ENCODE data around the gene SOWAHA.
"Not testable (repeated sequence)": the region's sequence is repeated elsewhere in the genome, so short reads cannot be mapped to it uniquely, and the experiment has no call there.

SOWAHA gene

DNA sequence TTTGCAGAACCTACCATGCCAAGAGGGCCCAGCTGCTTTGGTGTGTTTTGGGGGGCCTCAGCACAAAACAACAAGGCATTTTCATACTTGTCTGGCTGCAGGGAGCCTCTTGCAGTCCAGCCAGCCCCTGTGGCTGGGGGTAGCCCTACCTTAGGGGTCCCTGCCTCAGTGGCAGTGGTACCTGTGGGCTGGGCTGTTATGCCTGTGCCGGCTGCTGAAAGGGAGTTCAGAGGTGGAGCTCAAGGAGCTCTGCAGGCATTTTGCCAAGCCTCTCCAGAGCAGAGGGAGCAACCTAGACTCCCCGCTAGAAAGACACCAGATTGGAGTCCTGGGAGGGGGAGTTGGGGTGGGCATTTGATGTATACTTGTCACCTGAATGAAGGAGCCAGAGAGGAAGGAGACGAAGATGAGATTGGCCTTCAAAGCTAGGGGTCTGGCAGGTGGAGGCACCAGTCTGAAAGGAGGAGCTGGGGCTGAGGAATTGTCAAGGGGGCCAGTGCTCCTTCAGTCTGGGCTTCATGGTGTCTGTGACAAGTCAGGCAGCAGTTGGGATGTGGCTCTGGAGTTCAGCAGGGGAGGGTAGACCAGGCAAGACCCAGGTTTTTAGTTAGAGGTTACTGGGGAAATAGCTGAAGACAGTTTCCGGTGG lies 15.9 kb downstream of the SOWAHA start:
- DNase-seq, result no peak

DNA sequence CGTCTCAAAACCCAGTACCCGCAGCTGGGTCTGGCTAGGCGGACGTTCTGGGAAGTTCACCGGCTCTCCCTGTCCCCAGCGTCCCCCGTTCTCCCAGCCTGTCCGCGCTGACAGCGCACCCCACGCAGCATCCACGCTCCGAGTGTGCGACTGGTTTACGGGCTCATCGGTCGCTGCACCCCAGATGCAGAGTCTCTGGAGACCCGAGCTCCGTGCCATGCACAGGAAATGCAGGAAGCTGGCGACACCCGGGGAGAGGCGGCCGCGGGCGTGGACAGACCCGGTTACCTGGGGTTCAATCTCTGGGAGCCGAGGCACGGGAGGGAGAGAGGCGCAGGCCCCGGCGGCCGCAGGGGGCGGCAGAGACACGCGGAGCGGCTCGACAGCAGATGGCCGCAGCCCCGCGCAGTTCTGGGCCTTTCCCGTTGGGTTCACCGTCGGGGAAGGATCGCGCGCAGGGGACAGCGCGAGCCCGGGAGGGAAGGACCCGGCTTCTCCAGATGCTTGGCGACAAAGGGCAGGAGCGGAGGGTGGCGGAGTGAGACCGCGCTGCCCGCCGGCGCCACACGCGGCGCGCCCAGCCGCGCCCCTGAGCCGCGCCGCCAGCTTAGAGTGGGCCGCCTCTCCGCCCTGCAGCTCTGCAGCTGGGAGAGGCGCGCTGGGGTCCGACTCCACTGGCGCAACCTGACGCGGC lies 16.8 kb downstream of the SOWAHA start:
- DNase-seq, result peak; percentile 30

DNA sequence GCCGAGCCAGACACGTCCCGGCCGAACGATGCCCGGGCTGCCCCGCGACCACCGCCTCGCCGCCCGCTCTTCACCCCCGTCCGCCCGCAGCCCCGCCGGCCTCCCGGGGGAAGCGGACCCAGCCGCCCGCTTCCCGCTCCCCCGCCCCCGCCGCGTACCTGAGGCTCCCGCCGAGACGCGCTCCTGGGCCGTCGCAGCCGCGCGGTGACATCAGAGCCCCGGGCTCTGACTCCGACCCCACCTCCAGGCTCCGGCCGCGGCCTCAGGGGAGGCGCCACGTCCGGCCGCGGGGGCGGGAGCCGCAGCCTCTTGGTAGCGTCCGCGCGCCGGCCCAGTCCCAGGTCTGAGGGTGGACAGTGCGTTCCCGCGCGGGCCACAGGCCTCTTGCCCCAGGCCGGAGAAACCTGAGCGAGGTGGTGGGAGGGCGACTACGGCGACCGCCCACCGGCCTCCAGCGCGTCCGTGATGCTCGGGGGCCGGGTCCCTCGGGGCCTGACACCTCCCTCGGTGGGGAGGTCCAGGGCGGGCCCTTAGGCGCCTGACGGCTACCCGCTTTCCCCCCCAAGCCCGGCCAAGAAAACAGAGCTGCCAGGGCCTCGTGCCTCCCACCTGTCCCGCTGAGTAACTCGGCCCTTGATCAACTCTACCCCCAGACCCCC lies 17.5 kb downstream of the SOWAHA start, which contains the start of gene SHROOM1:
SHROOM1 (minus strand) TSS at position 212 of the 659 bp plus-strand sequence. CDS start 4,507 bp downstream, outside the sequence.
- DNase-seq, result no peak

DNA sequence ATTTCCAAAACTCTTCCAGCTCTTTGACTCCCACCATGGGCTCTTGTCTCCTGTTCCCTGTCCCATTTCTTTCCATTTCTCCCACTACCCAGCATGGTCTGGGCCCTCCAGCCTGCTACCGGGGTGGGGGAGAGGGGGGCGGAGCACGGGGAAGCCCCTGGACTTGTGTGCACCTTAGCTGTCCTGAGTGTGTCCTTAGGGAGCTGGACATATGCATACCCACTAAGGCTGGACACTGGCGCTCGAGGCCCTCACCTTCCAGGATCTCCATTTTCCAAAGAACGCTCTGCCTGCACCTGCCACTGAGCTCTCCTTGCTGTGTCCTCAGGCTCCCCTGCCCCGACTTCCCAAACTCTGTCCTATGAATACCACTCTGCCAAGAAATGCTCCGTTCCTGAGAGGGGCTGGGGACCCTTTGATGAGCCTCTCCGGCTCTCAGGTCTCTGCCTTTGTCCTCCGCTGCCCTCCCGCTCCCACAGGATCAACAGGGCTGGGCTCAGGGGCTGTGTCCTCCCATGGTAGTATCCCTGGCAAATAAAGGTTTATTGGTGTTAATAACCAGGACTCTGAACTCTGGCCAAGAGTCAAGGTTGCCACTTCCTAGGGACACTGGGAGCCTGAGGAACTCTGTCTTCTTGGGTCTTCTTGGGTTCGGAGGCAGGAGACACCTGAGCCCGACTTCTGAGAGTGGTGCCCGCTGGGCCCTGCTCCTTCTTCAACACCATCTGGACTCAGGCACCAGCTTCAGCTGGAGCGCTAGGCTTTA lies 18.2 kb downstream of the SOWAHA start:
- DNase-seq, result no peak

DNA sequence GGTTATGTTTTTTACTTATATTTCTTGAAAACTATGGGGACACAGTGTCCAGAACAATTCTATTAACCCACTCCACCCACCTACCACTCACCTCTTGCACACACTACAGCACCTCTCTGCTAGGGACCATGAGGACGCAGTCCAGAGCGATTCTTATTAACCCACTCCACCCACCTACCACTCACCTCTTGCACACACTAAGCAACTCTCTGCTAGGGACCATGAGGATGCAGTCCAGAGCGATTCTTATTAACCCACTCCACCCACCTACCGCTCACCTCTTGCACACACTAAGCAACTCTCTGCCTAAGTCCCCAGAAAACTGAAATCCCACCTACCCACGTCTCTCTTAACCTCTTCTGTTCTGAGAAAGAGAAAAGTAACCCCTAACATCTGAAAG lies 19.5 kb downstream of the SOWAHA start:
- DNase-seq, result no peak

DNA sequence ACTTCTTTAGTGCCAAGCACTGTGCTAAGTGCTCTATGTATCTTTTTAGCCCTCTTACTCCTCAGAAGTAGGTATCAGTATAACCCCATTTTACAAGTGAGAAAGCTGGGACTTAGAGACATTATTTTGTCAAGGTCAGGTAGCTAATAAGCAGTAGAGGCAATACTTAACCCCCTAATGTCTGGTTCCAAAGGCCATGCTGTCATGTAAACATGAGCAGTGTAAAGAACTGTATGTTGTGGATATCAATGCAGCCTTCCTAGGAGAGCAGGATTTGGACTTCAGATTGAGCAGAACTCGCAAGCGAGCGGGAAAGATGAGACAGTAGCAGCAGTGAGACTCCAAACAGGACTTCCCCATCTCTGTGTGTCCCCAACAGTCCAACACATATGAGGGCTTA lies 21.0 kb downstream of the SOWAHA start:
- no peak for DNase-seq

DNA sequence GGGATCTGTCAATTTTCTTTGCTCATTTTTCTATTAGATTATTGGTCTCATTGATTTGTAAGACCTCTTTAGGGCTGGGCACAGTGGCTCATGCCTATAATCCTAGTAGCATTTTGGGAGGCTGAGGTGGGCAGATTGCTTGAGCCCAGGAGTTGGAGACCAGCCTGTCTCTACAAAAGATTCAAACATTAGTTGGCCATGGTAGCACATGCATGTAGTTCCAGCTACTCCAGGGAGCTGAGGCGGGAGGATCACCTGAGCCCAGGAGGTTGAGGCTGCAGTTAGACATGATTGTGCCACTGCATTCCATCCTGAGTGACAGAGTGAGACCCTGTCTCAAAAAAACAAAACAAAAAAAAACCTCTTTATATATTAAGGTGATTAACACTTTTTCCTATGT lies 23.8 kb downstream of the SOWAHA start:
- no peak for DNase-seq

DNA sequence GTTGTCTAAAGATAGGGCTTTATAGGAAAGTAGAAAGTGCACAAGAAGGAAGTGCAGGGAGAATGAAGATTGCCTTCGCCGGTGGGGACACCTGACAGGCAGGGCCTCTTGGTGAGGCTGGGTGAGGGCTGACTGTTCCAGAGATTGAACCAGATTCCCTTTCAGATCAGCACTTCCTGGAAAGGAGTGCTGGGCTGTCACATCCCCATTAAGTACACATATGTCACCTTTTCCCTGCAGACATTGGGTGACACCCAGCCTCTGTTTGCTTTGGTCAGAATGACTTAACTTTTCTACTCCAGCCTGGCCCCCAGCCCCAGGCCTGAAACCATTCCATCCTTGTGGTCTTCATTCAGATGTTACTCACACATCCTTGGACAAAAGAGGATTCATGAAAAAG lies 24.8 kb downstream of the SOWAHA start:
- no peak for DNase-seq

DNA sequence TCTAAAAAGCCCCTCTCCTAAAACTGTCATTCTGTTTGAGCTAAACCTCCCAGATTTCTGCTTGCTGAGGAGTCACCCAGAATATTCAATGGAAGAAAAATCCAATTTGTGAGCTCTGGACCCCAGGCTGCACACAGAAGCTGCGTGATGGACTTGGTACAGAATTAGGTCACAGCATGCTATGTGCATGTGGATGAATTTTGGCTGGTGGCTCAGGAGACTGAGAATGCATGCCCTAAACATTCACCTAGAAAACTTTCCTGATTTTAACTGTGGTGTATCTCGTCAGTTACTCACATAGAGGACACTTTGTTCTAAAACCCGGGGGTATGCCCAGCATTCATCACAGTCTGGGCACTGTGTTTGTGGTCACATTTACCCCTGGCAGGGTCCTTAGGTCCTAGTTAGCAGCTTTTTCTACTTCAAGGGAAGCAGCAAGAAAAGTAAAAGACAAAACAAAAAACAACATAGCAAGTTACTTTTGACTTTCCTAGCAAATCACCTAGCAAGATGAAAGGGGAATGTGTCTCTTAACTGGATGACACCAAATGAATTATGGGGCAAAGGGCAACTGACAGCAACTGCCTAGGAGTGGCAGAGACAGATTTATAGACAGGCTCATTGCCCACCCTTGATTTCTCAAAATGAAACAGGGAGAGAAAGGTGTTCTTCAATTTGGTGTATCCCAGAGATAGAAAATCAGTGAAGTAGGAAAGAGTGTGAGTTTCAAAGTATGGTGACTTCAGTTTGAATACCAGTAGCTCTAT lies 25.6 kb downstream of the SOWAHA start:
- DNase-seq, result no peak

DNA sequence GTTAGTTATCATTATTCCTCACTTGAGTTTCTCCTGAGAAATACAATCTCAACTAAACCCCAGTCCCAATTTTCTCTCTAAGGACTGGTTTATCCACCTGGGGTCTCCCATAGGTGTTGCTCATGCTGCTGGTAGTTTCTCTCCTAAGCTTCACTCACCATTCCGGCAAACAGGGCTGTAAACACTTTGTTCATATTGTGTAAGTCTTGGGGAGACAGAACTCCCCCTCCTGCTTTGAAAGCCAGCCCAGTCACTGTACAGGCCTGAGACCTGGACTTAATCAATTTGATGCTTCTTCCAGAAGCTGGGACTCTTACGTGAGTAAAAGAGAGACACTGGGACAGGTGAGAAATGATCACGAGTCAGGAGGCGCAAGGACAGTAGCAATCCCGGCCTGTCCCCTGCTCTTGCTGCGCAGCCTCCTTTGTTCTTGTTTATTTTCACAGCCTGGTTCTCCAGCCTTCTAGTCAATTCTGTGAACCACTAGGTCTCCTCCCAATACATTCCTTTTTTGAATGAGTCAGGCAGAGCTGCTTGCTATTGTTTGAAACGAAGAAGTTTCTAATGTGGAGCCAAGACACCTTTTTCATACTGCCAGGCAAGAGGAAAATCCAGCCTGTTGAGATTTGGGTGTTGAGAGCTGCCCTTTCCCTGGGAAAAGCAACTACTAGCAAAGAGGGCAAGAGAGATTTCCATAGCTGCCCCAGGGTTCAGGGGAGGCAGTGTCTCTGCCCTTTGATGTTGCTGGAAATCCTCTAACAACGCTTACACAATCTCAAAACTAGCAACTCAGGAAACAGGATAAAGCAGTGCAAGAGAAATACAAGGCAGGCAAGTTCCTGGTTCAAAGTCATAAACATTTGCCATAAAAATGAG lies 26.6 kb downstream of the SOWAHA start:
- DNase-seq, result no peak

DNA sequence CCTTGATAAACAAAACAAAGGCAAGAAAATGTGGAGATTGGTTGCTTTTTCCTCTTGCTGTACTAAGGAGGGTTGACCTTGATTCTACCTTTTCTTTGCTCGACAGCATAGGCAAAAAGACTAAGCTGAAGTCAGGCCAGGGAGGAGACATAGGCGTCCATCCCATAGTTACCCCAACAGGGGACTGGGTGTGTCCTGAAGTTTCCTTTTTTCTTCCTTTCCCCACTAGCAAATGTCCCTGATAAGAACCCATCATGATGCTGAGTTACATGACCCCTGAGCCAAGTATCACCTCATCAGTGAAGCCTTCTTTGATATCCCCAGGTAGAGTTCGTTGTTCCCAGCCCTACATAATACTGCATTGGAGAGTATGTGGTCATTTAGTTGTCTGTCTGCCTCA lies 27.2 kb downstream of the SOWAHA start:
- no peak for DNase-seq

DNA sequence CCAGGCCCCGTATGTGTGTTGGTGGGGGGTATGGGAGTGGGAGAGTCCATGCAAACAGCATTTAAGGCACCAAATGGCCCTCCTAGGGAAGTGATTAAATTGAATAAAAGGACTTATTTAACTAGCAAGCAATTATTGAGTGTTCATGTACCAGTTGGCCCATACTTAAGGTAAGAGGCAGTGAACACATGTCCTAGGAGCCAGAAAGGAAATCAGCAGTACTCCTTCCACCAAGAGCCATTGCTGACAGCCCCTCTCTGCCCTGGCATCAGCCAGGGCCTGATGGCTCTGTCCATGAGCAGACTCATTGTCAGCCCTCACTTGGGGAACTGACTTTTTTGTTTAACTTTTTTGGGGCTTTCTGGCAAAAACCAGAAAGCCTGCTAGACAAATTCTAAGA lies 27.8 kb downstream of the SOWAHA start:
- no peak for DNase-seq

DNA sequence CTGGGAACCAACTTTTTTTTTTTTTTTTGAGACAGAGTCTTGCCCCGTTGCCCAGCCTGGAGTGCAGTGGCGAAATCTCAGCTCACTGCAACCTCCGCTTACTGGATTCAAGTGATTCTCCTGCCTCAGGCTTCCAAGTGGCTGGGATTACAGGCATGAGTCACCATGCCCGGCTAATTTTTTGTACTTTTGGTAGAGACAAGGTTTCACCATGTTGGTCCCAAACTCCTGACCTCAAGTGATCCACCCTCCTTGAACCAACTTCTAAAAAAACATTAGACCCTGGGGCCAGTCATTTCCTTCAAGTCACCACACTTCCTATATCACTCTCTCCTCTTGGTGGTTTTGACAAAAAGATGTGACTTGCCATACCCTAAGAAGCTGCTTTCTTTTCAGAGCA lies 28.2 kb downstream of the SOWAHA start:
- DNase-seq, result no peak

DNA sequence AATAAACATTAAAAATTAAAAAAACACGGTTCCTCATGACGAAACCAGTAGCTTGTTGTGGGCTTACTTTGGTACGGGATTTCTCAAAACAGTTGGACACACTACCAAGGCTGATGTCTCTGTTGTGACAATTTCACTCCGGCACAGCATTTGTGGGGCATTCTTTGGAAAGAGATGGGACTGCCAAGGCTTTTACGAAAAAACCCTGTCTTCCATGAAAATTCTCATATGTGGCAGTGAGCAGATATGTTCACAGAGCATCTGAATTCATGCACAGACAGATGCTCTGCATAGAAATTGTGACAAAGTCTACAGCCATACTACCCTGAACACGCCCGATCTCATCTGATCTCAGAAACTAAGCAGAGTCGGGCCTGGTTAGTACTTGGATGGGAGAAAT lies 35.2 kb downstream of the SOWAHA start:
- no peak for DNase-seq

DNA sequence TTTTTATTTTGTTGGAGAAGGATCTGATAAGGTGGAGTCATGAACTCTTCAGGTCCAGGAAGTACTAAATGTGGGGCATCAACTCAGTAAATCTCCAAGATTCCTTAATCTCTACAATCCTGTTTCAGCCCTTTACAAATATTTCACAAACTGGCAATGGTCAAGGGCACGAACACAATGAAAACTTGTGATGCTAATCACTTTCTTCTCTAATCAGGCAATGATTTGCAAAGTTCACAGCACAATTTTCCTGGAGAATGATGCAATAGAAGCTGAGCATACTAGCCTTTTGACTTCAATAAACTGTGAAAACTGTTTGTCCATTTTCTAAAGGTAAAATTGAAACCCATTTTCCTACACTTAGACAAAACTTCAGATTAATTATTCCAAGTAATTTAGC lies 36.2 kb downstream of the SOWAHA start:
- DNase-seq, result no peak

DNA sequence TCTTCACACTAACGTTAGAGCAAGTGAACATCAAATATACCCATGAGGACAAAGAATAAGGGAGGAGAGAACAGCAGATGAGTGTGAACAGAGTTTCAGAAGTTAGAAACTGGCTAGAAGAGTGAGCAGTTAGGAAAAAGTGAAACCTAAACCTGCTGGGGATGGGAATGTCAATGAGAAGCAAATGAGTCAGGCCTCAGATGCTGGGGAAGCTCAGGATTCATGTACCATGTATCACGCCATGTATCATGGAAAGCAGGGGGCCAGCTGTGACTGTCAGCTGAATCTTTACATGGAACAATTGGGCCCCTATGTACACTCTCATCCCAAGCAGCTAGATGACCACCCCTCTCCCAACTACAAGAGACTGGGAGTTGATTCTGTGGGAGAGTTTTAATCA lies 37.0 kb downstream of the SOWAHA start:
- no peak for DNase-seq

DNA sequence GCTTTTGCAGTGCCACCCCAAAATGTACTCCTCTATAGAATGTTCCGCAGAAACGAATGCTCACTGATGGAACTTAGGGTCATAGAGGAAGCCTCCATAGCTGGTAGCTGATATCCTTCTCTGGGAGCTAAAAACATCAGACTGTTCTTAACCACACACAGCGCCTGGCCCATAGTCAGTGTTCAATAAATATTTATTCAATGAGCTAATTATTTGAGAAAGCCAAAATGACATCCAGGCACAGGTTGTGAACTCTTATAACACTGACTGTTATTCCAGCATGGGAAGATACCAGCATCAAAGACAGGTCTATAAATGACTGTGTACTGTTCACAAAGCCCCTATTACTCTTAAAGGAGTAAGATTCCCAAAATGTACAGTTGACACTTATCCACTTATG lies 40.2 kb downstream of the SOWAHA start:
- DNase-seq, result no peak

DNA sequence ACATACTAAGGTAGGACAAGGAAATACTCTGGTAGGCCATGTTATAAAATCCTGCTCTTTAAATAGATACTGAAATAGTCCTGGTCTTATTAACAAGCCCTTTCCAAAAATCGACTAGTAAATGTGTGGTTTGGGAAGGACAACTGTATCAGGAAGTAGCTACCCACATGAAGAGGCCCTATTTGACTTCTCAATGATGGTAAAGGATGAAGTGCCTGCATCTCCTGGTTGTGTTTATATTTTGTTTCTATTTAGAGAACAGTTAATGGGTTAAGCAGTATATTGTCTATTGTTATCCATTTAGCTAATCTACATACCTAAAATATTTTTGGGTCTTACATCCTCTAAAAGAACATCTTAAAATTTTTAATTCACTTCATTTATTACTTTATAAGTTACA lies 40.7 kb downstream of the SOWAHA start:
- no peak for DNase-seq

DNA sequence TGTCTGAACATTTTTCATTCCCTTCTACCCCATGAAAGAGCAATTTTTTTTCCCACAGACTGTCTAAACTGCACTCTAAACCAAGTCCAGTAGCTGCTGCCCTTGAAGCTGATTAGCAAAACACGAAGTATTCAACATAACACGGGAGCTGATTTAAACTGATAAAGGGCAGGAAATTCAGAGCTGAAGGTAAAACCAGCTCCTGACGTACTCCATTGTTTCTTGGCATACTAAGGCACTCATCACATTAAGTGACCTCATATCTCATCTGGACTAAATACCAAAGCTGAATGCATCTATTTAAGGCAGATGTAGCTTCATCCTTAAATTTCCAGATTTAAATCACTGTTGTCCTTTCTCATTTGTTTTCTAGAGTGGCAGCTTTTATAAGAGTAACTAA lies 41.2 kb downstream of the SOWAHA start:
- no peak for DNase-seq

DNA sequence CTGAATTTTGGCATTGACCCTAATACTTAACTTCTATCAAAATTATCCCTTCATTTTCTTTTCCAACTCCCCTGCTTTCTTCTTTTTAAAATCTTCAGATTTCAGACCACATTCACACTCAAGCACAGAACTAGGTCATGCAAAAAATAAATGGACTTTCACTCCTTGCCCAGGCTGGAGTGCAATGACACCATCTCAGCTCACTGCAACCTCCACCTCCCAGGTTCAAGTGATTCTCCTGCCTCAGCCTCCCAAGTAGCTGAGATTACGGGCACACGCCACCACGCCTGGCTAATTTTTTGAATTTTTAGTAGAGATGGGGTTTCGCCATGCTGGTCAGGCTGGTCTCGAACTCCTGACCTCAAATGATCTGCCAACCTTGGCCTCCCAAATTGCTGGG lies 41.9 kb downstream of the SOWAHA start:
- not testable (repeated sequence) for DNase-seq

DNA sequence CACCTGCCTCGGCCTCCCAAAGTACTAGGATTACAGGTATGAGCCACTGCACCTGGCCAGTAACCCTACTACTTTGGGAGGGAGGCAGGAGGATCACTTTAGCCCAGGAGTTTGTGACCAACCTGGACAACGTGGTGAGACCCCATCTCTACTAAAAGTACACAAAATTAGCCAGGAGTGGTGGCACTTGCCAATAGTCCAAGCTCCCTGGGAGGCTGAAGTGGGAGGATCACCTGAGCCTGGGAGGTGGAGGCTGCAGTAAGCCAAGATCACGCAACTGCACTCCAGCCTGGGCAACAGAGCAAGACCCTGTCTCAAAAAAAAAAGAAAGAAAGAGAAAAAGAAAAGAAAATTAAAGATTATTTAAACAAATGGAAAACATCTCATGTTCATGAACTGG lies 42.9 kb downstream of the SOWAHA start:
- no peak for DNase-seq

Data from DMS 273 treated with DMSO at 0.1 percent for 48 hours (cell line).